Karpas-422 (cell line): ENCODE data around the gene PTPN5. TPM values are rescaled to one million over a fixed set of nuclear protein-coding genes. Genes with fewer than 3 reads are reported as not detected.

Experiments used
- DNase-seq: peaks from one replicate; pipeline ENCODE4 v3.0.0-alpha.2; 2015
- H2AFZ ChIP-seq: fragments of 200-600 bp; sonication (generic); 2 replicates; pipeline ENCODE4 v1.6.1; 2014; ENCODE audit warnings: antibody characterized with exemption, low read length, mixed read lengths
- H3K27ac ChIP-seq: fragments of 200-600 bp; sonication (generic); 2 replicates; pipeline ENCODE4 v1.5.1; 2014; ENCODE audit warnings: mild to moderate bottlenecking, low read length, moderate library complexity
- H3K27me3 ChIP-seq: fragments of 200-600 bp; sonication (generic); 2 replicates; pipeline ENCODE4 v1.6.1; 2014; ENCODE audit warnings: low read length, mixed read lengths
- H3K36me3 ChIP-seq: fragments of 200-600 bp; sonication (generic); 2 replicates; pipeline ENCODE4 v1.6.1; 2014; ENCODE audit warnings: low read length, mixed read lengths; ENCODE audit not compliant: insufficient read depth
- H3K4me1 ChIP-seq: fragments of 200-600 bp; sonication (generic); 2 replicates; pipeline ENCODE4 v1.6.1; 2014; ENCODE audit warnings: mild to moderate bottlenecking, low read length, mixed read lengths
- H3K4me2 ChIP-seq: fragments of 200-600 bp; sonication (generic); 2 replicates; pipeline ENCODE4 v1.6.1; 2014; ENCODE audit warnings: low read length, low read depth, mild to moderate bottlenecking; ENCODE audit not compliant: poor library complexity, severe bottlenecking
- H3K4me3 ChIP-seq: fragments of 200-600 bp; sonication (generic); 2 replicates; pipeline ENCODE4 v1.5.1; 2014; ENCODE audit warnings: mild to moderate bottlenecking, antibody characterized with exemption, low read length, mixed read lengths
- H3K79me2 ChIP-seq: fragments of 200-600 bp; sonication (generic); 2 replicates; pipeline ENCODE4 v1.6.1; 2014; ENCODE audit warnings: mild to moderate bottlenecking, low read length, mixed read lengths
- H3K9ac ChIP-seq: fragments of 200-600 bp; sonication (generic); 2 replicates; pipeline ENCODE4 v1.6.0; 2014; ENCODE audit warnings: low read length
- H3K9me2 ChIP-seq: fragments of 200-600 bp; sonication (generic), shearing (Covaris generic); replicated peaks from 2 replicates; pipeline ENCODE4 v1.6.0; 2014; ENCODE audit warnings: mild to moderate bottlenecking, low read length, moderate library complexity; ENCODE audit not compliant: insufficient read depth
- H3K9me3 ChIP-seq: fragments of 300-700, 200-600 bp; sonication (generic); 2 replicates; pipeline ENCODE4 v1.6.1; 2014; ENCODE audit warnings: low read length, mixed read lengths
- H4K20me1 ChIP-seq: fragments of 200-600 bp; sonication (generic); 2 replicates; pipeline ENCODE4 v1.6.1; 2014; ENCODE audit warnings: mild to moderate bottlenecking, antibody characterized with exemption, low read length, low read depth; ENCODE audit not compliant: insufficient read depth
- total RNA-seq: library from RNA; depleted of rRNA; stranded (reverse); fragments of >200 nt; shearing (Covaris generic); gene quantifications from 2 replicates; pipeline ENCODE4 v1.2.3, GENCODE V29; 2014; ENCODE audit warnings: low replicate concordance

The PTPN5 gene
- total RNA-seq, 1 experiment from 2014 or later: not detected

- H3K4me2 ChIP-seq: no peak overlapping the region
- H3K36me3 ChIP-seq: no peaks in the 10 kb centered on the region
Measured at GRCh38 chr11:18700375-18700774, 91.2 kb downstream of the PTPN5 start.

GRCh38 chr11:18699848-18700261 lies 91.7 kb downstream of the PTPN5 start:
- no peaks in the 10 kb centered on the region for H4K20me1 ChIP-seq
- no peaks in the 10 kb centered on the region for H3K27me3 ChIP-seq
- no peak overlapping the region for H2AFZ ChIP-seq
- no peaks in the 10 kb centered on the region for H3K9me2 ChIP-seq
- no peaks in the 10 kb centered on the region for H3K9me3 ChIP-seq
- H3K9ac ChIP-seq: no peak overlapping the region
- H3K27ac ChIP-seq: no peak overlapping the region
- no peak overlapping the region for H3K4me3 ChIP-seq
- H3K79me2 ChIP-seq: no peaks in the 10 kb centered on the region
- DNase-seq: no peak
- H3K4me2 ChIP-seq: no peak overlapping the region
- H3K36me3 ChIP-seq: no peaks in the 10 kb centered on the region
- H3K4me1 ChIP-seq: peaks cover 10% of the 10 kb centered on the region

More at GRCh38 chr11:18700375-18700774, 91.2 kb downstream of the PTPN5 start:
- H3K27me3 ChIP-seq: no peaks in the 10 kb centered on the region
- no peak overlapping the region for H3K4me3 ChIP-seq
- H3K9me2 ChIP-seq: no peaks in the 10 kb centered on the region
- H3K27ac ChIP-seq: no peak overlapping the region
- no peaks in the 10 kb centered on the region for H3K9me3 ChIP-seq
- no peaks in the 10 kb centered on the region for H3K79me2 ChIP-seq
- no peak overlapping the region for H3K9ac ChIP-seq
- no peak overlapping the region for H2AFZ ChIP-seq
- H4K20me1 ChIP-seq: no peaks in the 10 kb centered on the region
- peaks cover 10% of the 10 kb centered on the region for H3K4me1 ChIP-seq
- DNase-seq: no peak

DNA sequence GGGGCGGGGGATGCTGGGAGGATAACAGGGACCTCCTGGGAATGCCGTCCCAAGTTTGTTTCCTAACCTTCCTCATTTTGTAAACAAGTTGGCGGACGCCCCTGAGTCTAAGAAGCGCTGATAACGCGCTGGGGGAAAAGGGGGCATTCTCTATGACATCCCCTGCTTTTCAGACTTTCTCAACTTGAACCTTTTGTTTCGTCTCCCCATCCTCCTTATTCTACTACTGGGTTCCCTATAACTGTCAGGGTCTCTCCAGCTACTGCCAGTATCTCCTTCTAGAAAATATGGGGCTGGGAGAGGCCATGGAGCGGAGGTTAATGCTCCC lies 92.4 kb downstream of the PTPN5 start:
- Histone ChIP-seq H4K20me1 (no peaks in the 10 kb centered on the region), H3K9me3 (no peaks in the 10 kb centered on the region), H3K79me2 (no peaks in the 10 kb centered on the region), H3K9ac (peak overlapping the region; percentile 56), H2AFZ (0 out of 2 replicates have a peak overlapping the region, but pooled peaks have one; percentile 36), H3K9me2 (no peaks in the 10 kb centered on the region), H3K4me1 (peaks cover 10% of the 10 kb centered on the region), H3K36me3 (no peaks in the 10 kb centered on the region), H3K27me3 (no peaks in the 10 kb centered on the region), H3K27ac (no peak overlapping the region), H3K4me2 (peak overlapping the region; percentile 70), H3K4me3 (peak overlapping the region; percentile 72)
- no peak for DNase-seq

DNA sequence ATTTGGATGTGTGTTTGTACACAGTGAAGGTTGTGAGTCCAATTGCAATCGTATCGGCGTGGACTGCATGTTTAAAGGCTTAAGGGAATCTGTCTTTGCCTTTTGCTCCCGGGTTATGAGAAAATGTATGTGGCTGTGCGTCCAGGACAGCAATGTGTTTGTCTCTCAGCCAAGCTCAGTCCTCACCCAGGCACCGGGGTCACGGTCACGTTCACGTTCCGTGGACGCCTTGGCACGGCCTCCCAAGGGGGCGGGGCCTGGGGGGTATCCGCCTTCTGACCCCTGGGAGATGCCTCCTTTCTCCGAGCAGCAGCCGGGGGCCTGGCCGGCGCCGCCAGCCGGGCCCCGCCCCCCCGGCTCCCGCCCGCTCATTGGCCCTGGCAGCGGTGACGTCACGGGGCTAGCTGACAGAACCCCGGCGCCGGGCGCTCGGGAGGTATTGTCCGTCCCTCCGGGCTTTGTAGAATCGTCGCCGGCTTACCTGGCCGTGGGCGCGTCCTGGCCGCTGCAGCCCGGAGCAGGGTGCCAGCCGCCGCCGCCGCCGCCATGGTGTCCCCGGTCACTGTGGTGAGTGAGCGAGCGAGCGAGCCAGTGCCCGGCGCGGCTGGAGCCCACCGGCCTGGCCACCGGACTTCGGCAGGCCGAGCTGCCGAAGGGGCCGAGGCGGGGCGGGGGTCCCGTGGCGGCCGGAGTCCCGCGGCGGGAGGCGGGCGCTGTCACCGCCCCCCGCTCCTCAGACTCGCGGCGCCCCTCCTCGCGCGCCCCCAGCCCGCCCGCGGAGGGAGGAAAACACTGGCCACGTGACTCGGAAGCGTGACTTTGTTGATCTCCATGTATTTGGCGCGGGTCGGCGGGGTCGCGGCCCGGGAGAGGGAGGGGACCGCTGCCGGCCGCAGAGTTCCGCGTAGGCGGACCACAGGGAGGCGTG lies 93.0 kb downstream of the PTPN5 start, which contains the start of gene TMEM86A:
Gene TMEM86A, plus strand, starts transcription at position 439 of the 928 bp plus-strand sequence. Its CDS starts 108 bp downstream, at position 547.
- Histone ChIP-seq H3K9me3 (no peaks in the 10 kb centered on the region), H3K27me3 (no peaks in the 10 kb centered on the region), H3K36me3 (no peaks in the 10 kb centered on the region), H3K79me2 (no peaks in the 10 kb centered on the region), H4K20me1 (no peaks in the 10 kb centered on the region), H3K27ac (no peak within 1 kb of the TSS), H3K4me1 (peaks cover 10% of the 10 kb centered on the region), H3K4me2 (peak within 1 kb of the TSS; percentile 70), H3K4me3 (peak within 1 kb of the TSS; percentile 72), H2AFZ (peak within 1 kb of the TSS; percentile 65; the same call in 1 of the 2 replicates), H3K9ac (peak within 1 kb of the TSS; percentile 56), H3K9me2 (no peaks in the 10 kb centered on the region)
- peak; percentile 85 for DNase-seq

- no peak overlapping the region for H3K4me3 ChIP-seq
- no peak overlapping the region for H3K9ac ChIP-seq
- H3K9me2 ChIP-seq: no peaks in the 10 kb centered on the region
- no peaks in the 10 kb centered on the region for H3K9me3 ChIP-seq
- H3K27me3 ChIP-seq: no peaks in the 10 kb centered on the region
- H3K36me3 ChIP-seq: no peaks in the 10 kb centered on the region
- DNase-seq: no peak
- H3K79me2 ChIP-seq: no peaks in the 10 kb centered on the region
- no peak overlapping the region for H2AFZ ChIP-seq
- no peaks in the 10 kb centered on the region for H4K20me1 ChIP-seq
- H3K4me2 ChIP-seq: no peak overlapping the region
- no peak overlapping the region for H3K27ac ChIP-seq
- peaks cover 10% of the 10 kb centered on the region for H3K4me1 ChIP-seq
Measured at GRCh38 chr11:18697576-18697975, 94.0 kb downstream of the PTPN5 start.

- no peak overlapping the region for H3K4me3 ChIP-seq
- H2AFZ ChIP-seq: no peak overlapping the region
- no peaks in the 10 kb centered on the region for H3K9me2 ChIP-seq
- no peak for DNase-seq
- H3K4me1 ChIP-seq: peaks cover 10% of the 10 kb centered on the region
- H3K9ac ChIP-seq: no peak overlapping the region
- H3K27me3 ChIP-seq: no peaks in the 10 kb centered on the region
- no peak overlapping the region for H3K4me2 ChIP-seq
- H3K36me3 ChIP-seq: no peaks in the 10 kb centered on the region
- H4K20me1 ChIP-seq: no peaks in the 10 kb centered on the region
- no peaks in the 10 kb centered on the region for H3K79me2 ChIP-seq
- no peak overlapping the region for H3K27ac ChIP-seq
- no peaks in the 10 kb centered on the region for H3K9me3 ChIP-seq
Measured at GRCh38 chr11:18696638-18697225, 94.9 kb downstream of the PTPN5 start.

DNA sequence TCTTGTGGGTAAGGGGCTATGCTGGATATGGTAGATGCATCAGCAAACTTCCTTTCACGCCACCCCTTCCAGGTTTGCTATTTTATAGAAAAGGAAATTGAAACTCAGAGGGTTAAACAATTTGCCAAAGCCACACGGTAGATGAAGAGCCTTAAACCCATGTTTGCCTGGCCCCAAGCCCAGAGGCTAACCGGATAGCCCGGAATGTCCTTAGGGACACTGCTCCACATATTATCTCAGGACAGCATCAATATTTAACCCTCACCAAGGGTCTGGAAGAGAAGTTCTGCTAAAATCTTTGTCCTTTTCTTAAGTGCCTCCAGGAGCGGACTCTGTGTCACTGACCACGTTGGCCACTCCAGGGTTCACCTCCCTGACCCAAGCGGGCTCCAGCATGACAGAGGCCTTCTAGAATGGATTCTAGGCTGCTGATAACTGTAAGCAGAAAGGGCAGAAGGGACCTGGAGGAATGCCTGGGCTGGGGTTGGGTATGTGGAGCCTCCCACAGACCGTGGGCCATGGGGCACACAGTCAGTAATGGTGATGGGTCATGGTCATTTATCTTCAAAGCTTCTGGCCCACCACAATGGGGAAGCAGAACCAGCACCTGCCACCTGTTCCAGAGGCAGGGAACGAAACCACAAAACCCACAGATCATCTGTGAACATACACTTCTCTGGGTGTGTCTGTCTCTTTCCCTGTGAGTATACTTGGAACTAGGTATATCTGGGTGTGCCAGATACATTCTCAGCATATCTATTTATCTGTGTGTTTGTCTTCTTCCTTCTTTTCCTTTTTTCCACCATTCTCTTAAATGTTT lies 98.4 kb downstream of the PTPN5 start:
- H3K4me1 ChIP-seq: no peaks in the 10 kb centered on the region
- no peaks in the 10 kb centered on the region for H3K36me3 ChIP-seq
- DNase-seq: no peak
- H2AFZ ChIP-seq: no peak overlapping the region
- no peak overlapping the region for H3K4me2 ChIP-seq
- H3K9me2 ChIP-seq: no peaks in the 10 kb centered on the region
- no peak overlapping the region for H3K9ac ChIP-seq
- no peaks in the 10 kb centered on the region for H3K27me3 ChIP-seq
- H4K20me1 ChIP-seq: no peaks in the 10 kb centered on the region
- no peaks in the 10 kb centered on the region for H3K79me2 ChIP-seq
- no peaks in the 10 kb centered on the region for H3K9me3 ChIP-seq
- no peak overlapping the region for H3K27ac ChIP-seq
- H3K4me3 ChIP-seq: no peak overlapping the region
